H9 (cell line): Measurements from ENCODE around the gene APC. TPM values are rescaled to one million over a fixed set of nuclear protein-coding genes. Genes with fewer than 3 reads are reported as not detected.

Experiments
- DNase-seq: peaks from one replicate; pipeline ENCODE4 v3.0.0-alpha.2; 2017
- H2AFZ ChIP-seq: one replicate; pipeline ENCODE4 v1.6.1; 2013; ENCODE audit warnings: mild to moderate bottlenecking, low read length, control low read depth, moderate library complexity
- H2AK5ac ChIP-seq: 2 replicates; pipeline ENCODE4 v1.6.1; 2013; ENCODE audit warnings: low read length, control low read depth, mixed read lengths; ENCODE audit not compliant: insufficient read length
- H2BK120ac ChIP-seq: one replicate; pipeline ENCODE4 v1.6.1; 2013; ENCODE audit warnings: low read depth, mild to moderate bottlenecking, low read length, control low read depth, inconsistent platforms; ENCODE audit not compliant: poor library complexity, severe bottlenecking
- H2BK12ac ChIP-seq: 2 replicates; pipeline ENCODE4 v1.6.1; 2013; ENCODE audit warnings: low read length, control low read depth, mixed read lengths, low read depth; ENCODE audit not compliant: insufficient read length
- H2BK15ac ChIP-seq: 2 replicates; pipeline ENCODE4 v1.6.1; 2013; ENCODE audit warnings: low read depth, low read length, control low read depth
- H2BK20ac ChIP-seq: one replicate; pipeline ENCODE4 v1.6.1; 2013; ENCODE audit warnings: low read depth, mild to moderate bottlenecking, low read length, control low read depth, inconsistent platforms; ENCODE audit not compliant: poor library complexity, severe bottlenecking
- H2BK5ac ChIP-seq: 2 replicates; pipeline ENCODE4 v1.6.1; 2013; ENCODE audit warnings: low read length, control low read depth, mixed read lengths; ENCODE audit not compliant: insufficient read length
- H3K14ac ChIP-seq: 2 replicates; pipeline ENCODE4 v1.6.1; 2013; ENCODE audit warnings: low read length, control low read depth; ENCODE audit not compliant: insufficient read depth
- H3K18ac ChIP-seq: 2 replicates; pipeline ENCODE4 v1.6.1; 2013; ENCODE audit warnings: low read depth, mild to moderate bottlenecking, mixed read lengths, low read length, control low read depth; ENCODE audit not compliant: insufficient read length
- H3K23ac ChIP-seq: 2 replicates; pipeline ENCODE4 v1.6.1; 2013; ENCODE audit warnings: low read length, control low read depth, mixed read lengths, low read depth; ENCODE audit not compliant: insufficient read length
- H3K23me2 ChIP-seq: 2 replicates; pipeline ENCODE4 v1.6.1; 2013; ENCODE audit warnings: low read depth, mild to moderate bottlenecking, mixed read lengths, low read length, control low read depth; ENCODE audit not compliant: insufficient read length, poor library complexity, severe bottlenecking
- H3K27ac ChIP-seq: 2 replicates; pipeline ENCODE4 v1.5.1; 2013; ENCODE audit warnings: low read length, control low read depth, mixed read lengths, low read depth; ENCODE audit not compliant: insufficient read length
- H3K27me3 ChIP-seq: 2 replicates; pipeline ENCODE4 v1.6.1; 2013; ENCODE audit warnings: low read length, control low read depth, inconsistent platforms; ENCODE audit not compliant: insufficient read depth
- H3K4ac ChIP-seq: 2 replicates; pipeline ENCODE4 v1.6.1; 2013; ENCODE audit warnings: low read depth, mild to moderate bottlenecking, control low read depth, inconsistent platforms, low read length, moderate library complexity
- H3K4me1 ChIP-seq: 2 replicates; pipeline ENCODE4 v1.6.1; 2013; ENCODE audit warnings: low read length, control low read depth, inconsistent platforms; ENCODE audit not compliant: insufficient read depth
- H3K4me2 ChIP-seq: 2 replicates; pipeline ENCODE4 v1.6.1; 2013; ENCODE audit warnings: low read length, control low read depth, mixed read lengths; ENCODE audit not compliant: insufficient read length, insufficient read depth
- H3K56ac ChIP-seq: 2 replicates; pipeline ENCODE4 v1.6.1; 2013; ENCODE audit warnings: low read depth, mild to moderate bottlenecking, mixed read lengths, low read length, control low read depth; ENCODE audit not compliant: insufficient read length
- H3K79me1 ChIP-seq: 2 replicates; pipeline ENCODE4 v1.6.1; 2013; ENCODE audit warnings: low read depth, mild to moderate bottlenecking, moderate library complexity, low read length, control low read depth, inconsistent platforms; ENCODE audit not compliant: insufficient read depth, poor library complexity, severe bottlenecking
- H3K79me2 ChIP-seq: 2 replicates; pipeline ENCODE4 v1.6.1; 2013; ENCODE audit warnings: low read length, control low read depth, inconsistent platforms; ENCODE audit not compliant: insufficient read depth
- H3K9ac ChIP-seq: 2 replicates; pipeline ENCODE4 v1.6.1; 2013; ENCODE audit warnings: low read length, control low read depth, mixed read lengths; ENCODE audit not compliant: insufficient read length; ENCODE audit errors: extremely low read depth
- H3K9me3 ChIP-seq: one replicate; pipeline ENCODE4 v1.6.1; 2013; ENCODE audit warnings: low read depth, low read length, inconsistent platforms; ENCODE audit not compliant: control insufficient read depth
- H3T11ph ChIP-seq: one replicate; pipeline ENCODE4 v1.6.1; 2013; ENCODE audit warnings: mild to moderate bottlenecking, low read length, control low read depth, inconsistent platforms
- H4K20me1 ChIP-seq: one replicate; pipeline ENCODE4 v1.6.1; 2013; ENCODE audit not compliant: control insufficient read depth, insufficient read length, insufficient read depth
- H4K5ac ChIP-seq: 2 replicates; pipeline ENCODE4 v1.6.1; 2013; ENCODE audit warnings: low read depth, mild to moderate bottlenecking, mixed read lengths, low read length, control low read depth; ENCODE audit not compliant: insufficient read length
- H4K8ac ChIP-seq: replicated peaks from 2 replicates; pipeline ENCODE4 v1.6.1; 2013; ENCODE audit warnings: low read length, control low read depth, mixed read lengths, low read depth; ENCODE audit not compliant: insufficient read length
- H4K91ac ChIP-seq: 2 replicates; pipeline ENCODE4 v1.6.1; 2013; ENCODE audit warnings: low read depth, mild to moderate bottlenecking, moderate library complexity, mixed read lengths, low read length, control low read depth; ENCODE audit not compliant: insufficient read length
- H3K27ac Mint-ChIP-seq, 3 experiments: 2 replicates in 2 of 3; 3 replicates in 1 of 3; pipeline ENCODE4 v1.8.0; 2020 to 2021; ENCODE audit warnings: mixed read lengths in 3 of 3, mild to moderate bottlenecking in 1 of 3, moderate library complexity in 1 of 3
- H3K27me3 Mint-ChIP-seq: 2 replicates; pipeline ENCODE4 v1.8.0; 2021; ENCODE audit warnings: low read depth, mild to moderate bottlenecking, moderate library complexity, mixed read lengths
- H3K36me3 Mint-ChIP-seq, 3 experiments: 2 replicates in 2 of 3; 3 replicates in 1 of 3; pipeline ENCODE4 v1.8.0; 2020 to 2021; ENCODE audit warnings: low read depth in 3 of 3, mixed read lengths in 3 of 3; ENCODE audit not compliant: insufficient read depth in 1 of 3
- H3K4me1 Mint-ChIP-seq, 2 experiments: 2 replicates each; pipeline ENCODE4 v1.8.0; 2020; ENCODE audit warnings: mixed read lengths in 2 of 2
- H3K4me3 Mint-ChIP-seq, 2 experiments: 2 replicates in 1 of 2; 3 replicates in 1 of 2; pipeline ENCODE4 v1.8.0; 2020 to 2021; ENCODE audit warnings: mild to moderate bottlenecking in 2 of 2, mixed read lengths in 2 of 2, moderate library complexity in 1 of 2
- H3K9me3 Mint-ChIP-seq, 2 experiments: 2 replicates in 1 of 2; 3 replicates in 1 of 2; pipeline ENCODE4 v1.8.0; 2020; ENCODE audit warnings: mild to moderate bottlenecking in 2 of 2, mixed read lengths in 2 of 2, moderate library complexity in 1 of 2
- CTCF ChIP-seq: fragments of 200-600 bp; sonication (generic); conservative IDR thresholded peaks from 3 replicates; pipeline ENCODE4 v1.8.0; 2021; ENCODE audit warnings: antibody characterized with exemption, mild to moderate bottlenecking
- total RNA-seq: library from RNA; stranded (reverse); gene quantifications from 2 replicates; pipeline ENCODE4 v1.2.1, GENCODE V29; 2021

APC gene
- total RNA-seq, 1 experiment from 2014 or later, result 29.3 TPM

- Histone ChIP-seq H3K27me3 (no peaks in the 10 kb centered on the region), H2BK5ac (no peak overlapping the region), H3K4me2 (no peak overlapping the region), H3K18ac (no peak overlapping the region), H3K23ac (no peak overlapping the region), H2BK120ac (no peak overlapping the region), H4K8ac (no peak overlapping the region), H3K9me3 (no peaks in the 10 kb centered on the region), H4K91ac (no peak overlapping the region), H3K79me1 (no peaks in the 10 kb centered on the region), H4K20me1 (no peaks in the 10 kb centered on the region), H3K9ac (no peak overlapping the region), H3K79me2 (no peaks in the 10 kb centered on the region), H2AFZ (no peak overlapping the region), H3K56ac (no peak overlapping the region), H3K14ac (no peak overlapping the region), H3K4me1 (peaks cover 8% of the 10 kb centered on the region), H3K27ac (no peak overlapping the region), H2BK12ac (no peak overlapping the region), H2BK20ac (no peak overlapping the region), H3K4ac (no peak overlapping the region), H2AK5ac (no peak overlapping the region), H2BK15ac (no peak overlapping the region), H4K5ac (no peak overlapping the region), H3T11ph (no peak overlapping the region), H3K23me2 (no peaks in the 10 kb centered on the region)
- peaks cover 14 to 19% of the 10 kb centered on the region in 2 experiments for H3K4me1 Mint-ChIP-seq
- H3K27ac Mint-ChIP-seq, result no peak overlapping the region
- no peak overlapping the region for H3K4me3 Mint-ChIP-seq
- H3K27me3 Mint-ChIP-seq, result no peaks in the 10 kb centered on the region
- TF ChIP-seq CTCF, result no peak
- peaks cover 6 to 9% (median 9%) of the 10 kb centered on the region in 3 experiments; a peak in 6 of 7 replicates for H3K36me3 Mint-ChIP-seq
- peaks cover 4 to 5% of the 10 kb centered on the region in 2 experiments; a peak in 3 of 5 replicates for H3K9me3 Mint-ChIP-seq
- no peak for DNase-seq
Measured at GRCh38 chr5:112847306-112847705, 109.6 kb downstream of the APC start.
